NCI-H1417 treated with DMSO at 0.1 percent for 48 hours (cell line): Measurements from ENCODE around the gene REG3G.
"Not testable (repeated sequence)": the region's sequence is repeated elsewhere in the genome, so short reads cannot be mapped to it uniquely, and the experiment has no call there.

ENCODE experiments used
- DNase-seq: peaks from one replicate; lab custom pipeline; 2025; lab: John Stamatoyannopoulos, UW

Gene REG3G

DNA sequence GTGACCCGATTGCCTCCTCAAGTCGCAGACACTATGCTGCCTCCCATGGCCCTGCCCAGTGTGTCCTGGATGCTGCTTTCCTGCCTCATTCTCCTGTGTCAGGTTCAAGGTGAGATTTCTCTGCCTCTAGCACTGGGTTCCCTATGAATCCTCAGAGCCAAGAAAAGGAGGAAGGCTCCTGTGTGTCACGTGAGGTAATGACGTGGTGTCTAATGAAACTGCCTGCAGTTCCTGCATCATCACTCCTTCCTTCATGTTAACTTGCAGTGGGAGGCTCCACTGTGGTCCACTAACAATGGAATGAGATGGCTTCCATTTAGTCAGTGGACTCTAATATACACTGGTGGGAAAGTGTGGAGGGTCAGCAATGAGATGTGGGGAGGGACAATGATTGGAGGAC is 559 bp downstream of the REG3G start:
- DNase-seq: no peak

DNA sequence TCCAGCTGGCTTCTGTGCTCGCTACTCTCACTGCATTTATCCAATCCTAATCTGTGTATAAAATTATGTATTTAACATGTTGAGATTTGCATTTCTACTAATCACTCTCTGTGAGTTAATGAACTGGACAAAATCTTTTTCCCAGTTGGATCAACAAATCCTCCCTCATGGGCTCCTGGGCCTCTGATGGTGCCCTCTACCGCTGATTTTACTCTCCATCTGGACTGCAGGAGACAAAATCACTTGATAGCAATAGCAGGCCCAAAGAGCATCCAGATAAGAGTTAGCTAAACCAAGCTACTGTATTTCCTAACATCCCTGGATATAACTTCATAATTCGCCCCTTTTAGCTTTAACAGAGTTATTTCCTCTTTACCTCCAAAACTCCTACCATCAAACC is 14.4 kb downstream of the REG3G start:
- DNase-seq: no peak

- no peak for DNase-seq
Measured at GRCh38 chr2:79041032-79041448, 15.5 kb downstream of the REG3G start.

GRCh38 chr2:79053486-79053885 is 28.0 kb downstream of the REG3G start:
- DNase-seq: not testable (repeated sequence)

DNA sequence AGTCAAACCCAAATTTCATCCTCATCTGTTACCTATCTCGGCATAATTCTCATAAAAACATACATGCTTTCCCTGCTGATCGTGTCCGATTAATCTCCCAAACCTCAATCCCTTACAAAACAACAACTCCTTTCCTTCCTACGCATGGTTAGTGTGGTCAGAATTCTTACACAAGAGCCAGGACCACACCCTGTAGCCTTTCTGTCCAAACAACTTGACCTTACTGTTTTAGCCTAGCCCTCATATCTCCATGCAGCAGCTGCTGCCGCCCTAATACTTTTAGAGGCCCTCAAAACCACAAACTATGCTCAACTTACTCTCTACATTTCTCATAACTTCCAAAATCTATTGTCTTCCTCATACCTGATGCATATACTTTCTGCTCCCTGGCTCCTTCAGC is 29.3 kb downstream of the REG3G start:
- not testable (repeated sequence) for DNase-seq

- DNase-seq: no peak
Measured at GRCh38 chr2:79065201-79065600, 39.7 kb downstream of the REG3G start.

DNA sequence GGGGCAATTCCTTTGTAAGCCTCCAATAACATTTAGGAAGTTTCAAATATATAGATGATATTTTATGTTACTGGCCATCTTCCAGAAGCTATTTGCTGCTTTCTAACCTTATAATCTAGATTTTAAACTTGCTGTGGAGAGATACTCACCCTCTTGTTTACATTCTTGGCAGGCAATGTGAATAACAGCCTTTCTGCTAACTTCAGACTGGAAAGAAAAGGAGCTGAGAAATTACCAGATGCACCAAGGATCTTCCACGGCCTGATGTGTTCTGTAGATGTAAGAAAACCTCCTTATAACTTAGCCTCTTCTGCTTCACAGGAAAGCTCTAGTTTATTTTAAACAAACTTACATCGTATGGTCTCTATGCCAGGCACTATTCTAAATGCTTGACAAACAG is 45.6 kb downstream of the REG3G start:
- DNase-seq: no peak
